HG03095 (cell line): ENCODE results near the gene GOLGA8B.
"Not testable (repeated sequence)": the region's sequence is repeated elsewhere in the genome, so short reads cannot be mapped to it uniquely, and the experiment has no call there.

Source experiments
- ATAC-seq: cut with Tn5 transposase; IDR thresholded peaks from one replicate; pipeline ENCODE4 v1.9.1; 2021; ENCODE audit warnings: moderate library complexity; ENCODE audit not compliant: unreplicated experiment

GOLGA8B gene

GRCh38 chr15:34583399-34584329 is at the start of gene GOLGA8B:
Gene GOLGA8B (minus strand): TSS chr15:34583651. CDS start chr15:34535912, 47,739 bp downstream.
- ATAC-seq = peak; percentile 60

DNA sequence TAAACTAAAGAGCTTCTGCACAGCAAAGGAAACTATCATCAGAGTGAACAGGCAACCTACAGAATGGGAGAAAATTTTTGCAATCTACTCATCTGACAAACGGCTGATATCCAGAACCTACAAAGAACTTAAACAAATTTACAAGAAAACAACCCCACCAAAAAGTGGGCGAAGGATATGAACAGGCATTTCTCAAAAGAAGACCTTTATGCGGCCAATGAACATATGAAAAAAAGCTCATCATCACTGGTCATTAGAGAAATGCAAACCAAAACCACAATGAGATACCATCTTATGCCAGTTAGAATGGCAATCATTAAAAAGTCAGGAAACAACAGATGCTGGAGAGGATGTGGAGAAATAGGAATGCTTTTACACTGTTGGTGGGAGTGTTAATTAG is 49.7 kb upstream of the GOLGA8B start:
- not testable (repeated sequence) for ATAC-seq

GRCh38 chr15:34628577-34629152 is 45.2 kb upstream of the GOLGA8B start:
- no peak for ATAC-seq

GRCh38 chr15:34625007-34625406 is 41.6 kb upstream of the GOLGA8B start:
- no peak for ATAC-seq

DNA sequence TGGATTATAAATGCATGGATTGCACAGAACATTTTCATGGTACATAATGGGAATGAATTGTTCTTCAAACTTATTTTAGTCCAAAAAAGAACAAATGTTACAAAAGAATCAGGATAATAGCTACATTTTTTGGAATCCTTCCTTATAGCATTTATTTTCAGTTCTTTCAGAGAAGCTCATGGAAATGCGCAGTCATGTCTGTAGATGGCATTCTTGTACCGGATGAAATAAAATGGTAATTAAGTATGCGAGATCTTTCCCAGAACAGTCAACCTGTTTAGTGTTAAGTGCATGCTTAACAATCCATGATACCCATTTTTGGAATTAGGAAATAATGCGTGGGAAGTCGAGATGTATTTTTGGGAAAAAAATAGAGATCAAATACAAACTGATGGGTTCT is 38.2 kb upstream of the GOLGA8B start:
- no peak for ATAC-seq

GRCh38 chr15:34620814-34621213 is 37.4 kb upstream of the GOLGA8B start:
- no peak for ATAC-seq

- no peak for ATAC-seq
These were observed 36.7 kb upstream of the GOLGA8B start for GRCh38 chr15:34620142-34620541.

GRCh38 chr15:34619151-34619550 is 35.7 kb upstream of the GOLGA8B start:
- no peak for ATAC-seq

DNA sequence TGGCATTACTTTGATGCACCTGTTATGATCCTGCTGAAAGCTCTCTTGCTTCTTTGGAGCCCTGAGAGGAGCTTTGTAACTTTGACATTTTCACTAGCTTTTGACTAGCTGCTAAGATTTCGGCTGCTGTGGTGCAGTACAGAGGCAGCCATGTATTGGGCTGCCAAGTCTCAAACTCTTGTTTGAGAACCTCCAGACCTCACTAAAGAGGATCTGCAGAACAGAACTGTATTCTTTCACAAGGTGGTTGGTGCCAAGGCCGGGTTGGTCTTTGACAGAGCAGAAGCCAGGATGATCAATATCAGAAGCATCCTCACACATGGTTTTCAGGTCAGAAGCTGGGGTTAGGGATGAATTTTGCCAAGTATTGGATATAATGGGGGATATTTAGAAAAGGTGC is 34.6 kb upstream of the GOLGA8B start:
- no peak for ATAC-seq

- ATAC-seq = no peak
These were observed 33.2 kb upstream of the GOLGA8B start for GRCh38 chr15:34616613-34617012.

DNA sequence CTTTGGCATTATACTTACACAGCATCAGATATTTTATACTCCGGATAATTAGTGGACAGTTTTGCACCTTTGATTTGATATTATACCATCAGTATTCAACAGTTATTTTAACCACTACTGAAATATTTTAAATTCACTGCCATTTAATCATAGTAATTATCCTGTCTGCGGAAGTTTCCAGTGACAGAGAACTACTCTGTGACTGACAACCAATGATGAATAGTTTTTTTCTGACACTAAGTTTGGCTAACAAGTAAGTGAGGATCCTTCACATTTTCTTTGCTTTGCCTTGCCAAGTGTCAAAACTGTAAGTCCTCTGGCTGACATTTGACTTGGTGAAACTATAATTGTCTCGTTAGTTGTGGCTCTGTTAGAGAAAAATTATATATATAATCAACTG is 30.5 kb upstream of the GOLGA8B start:
- ATAC-seq = no peak

- ATAC-seq = no peak
These were observed 29.9 kb upstream of the GOLGA8B start for GRCh38 chr15:34613301-34613700.

DNA sequence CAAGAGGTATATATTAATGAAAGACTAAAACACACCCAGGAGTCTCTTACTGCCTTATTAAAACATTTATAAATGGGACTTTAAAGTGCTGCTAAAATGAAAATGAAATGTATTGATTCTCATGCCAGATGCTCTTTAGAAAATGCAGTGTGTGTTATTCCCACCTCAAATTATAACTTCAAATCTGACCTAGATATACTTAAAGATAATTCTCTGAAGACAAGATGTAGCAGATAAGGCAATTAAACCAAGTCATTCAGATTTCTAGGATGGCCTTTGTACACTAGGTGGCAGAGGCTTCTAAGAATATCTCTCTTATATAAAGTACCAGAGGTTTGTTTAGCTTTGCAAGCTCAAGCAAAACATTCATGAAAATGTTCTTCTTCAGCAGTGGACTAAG is 26.9 kb upstream of the GOLGA8B start:
- ATAC-seq = no peak

DNA sequence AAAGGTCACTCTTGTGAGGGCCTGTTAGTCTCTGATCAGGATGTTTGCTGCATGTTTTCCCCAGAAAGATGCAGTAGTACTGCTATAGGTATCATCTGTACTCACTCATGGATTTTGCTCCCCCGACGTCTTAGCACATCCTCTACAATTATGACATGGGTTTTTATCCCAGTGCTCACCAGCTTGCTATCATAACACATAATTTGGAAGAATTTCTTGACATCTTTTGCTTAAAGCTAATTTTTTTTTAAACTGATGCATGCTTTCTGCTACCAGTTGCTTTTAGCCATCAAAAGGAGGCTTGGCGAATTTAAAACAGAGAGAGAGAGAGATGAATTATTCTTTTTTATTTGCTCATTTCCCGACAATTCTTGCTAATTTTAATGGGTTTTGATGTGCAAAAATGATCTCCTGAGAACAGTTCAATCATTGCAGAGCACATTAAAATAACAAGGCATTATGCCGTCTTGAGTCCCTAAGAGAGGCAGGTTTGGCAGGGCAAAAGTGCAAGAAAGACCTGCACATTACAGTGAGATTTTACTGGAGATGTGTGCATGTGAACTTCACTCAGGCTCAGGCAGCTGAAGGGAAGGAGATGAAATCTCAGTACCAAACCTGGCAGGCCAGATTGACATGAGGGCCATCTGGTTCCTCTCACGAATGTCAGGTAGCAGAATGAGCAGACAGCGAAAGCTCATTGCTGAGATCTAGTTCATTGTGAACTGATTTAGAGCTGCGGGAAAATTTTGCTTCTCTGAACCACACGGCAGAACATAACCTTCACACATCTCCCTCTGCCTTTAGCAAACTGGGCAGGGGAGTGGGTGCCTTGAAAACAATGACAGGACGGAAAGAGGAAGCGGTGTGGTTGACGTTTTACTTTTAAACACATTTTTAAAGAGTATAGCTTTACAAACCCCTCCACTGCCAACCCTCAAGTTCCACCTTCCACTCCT is 25.9 kb upstream of the GOLGA8B start:
- ATAC-seq = no peak

GRCh38 chr15:34608517-34608916 is 25.1 kb upstream of the GOLGA8B start:
- ATAC-seq = no peak

GRCh38 chr15:34607832-34608231 is 24.4 kb upstream of the GOLGA8B start:
- ATAC-seq = no peak

GRCh38 chr15:34606545-34606944 is 23.1 kb upstream of the GOLGA8B start:
- ATAC-seq = no peak

DNA sequence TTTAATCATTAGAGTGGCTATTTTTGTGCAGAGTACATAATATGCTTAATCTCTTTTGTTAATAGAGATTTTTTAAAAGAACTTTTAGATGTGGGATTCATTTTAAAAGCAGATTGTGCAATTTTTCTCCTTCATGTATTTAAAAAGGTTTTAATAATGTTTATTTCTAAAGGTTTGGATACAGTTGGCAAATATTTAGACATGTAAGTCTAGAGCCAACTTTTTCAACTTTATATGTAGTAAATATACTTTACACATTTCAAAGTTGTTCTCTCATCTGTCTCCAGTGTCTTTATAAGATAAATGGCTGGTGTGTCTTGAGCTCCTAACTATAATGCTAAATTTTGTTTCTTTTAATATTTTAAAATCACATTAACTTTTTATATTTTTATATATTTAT is 22.7 kb upstream of the GOLGA8B start:
- ATAC-seq = no peak

GRCh38 chr15:34603095-34603494 is 19.6 kb upstream of the GOLGA8B start:
- ATAC-seq = no peak

- no peak for ATAC-seq
These were observed 17.5 kb upstream of the GOLGA8B start for GRCh38 chr15:34600923-34601322.
